IPS-20b (cell line): ENCODE results near the gene DAB2.

Experiments used
- H3K27ac ChIP-seq: one replicate; pipeline ENCODE4 v1.5.1; 2013; ENCODE audit warnings: low read length
- H3K27me3 ChIP-seq: 2 replicates; pipeline ENCODE4 v1.6.1; 2013; ENCODE audit warnings: mild to moderate bottlenecking, low read length, inconsistent platforms; ENCODE audit not compliant: insufficient read depth
- H3K36me3 ChIP-seq: 2 replicates; pipeline ENCODE4 v1.6.1; 2013; ENCODE audit warnings: low read depth, mild to moderate bottlenecking, inconsistent platforms, low read length, moderate library complexity; ENCODE audit not compliant: insufficient read depth
- H3K4me1 ChIP-seq: 2 replicates; pipeline ENCODE4 v1.6.1; 2013; ENCODE audit warnings: mild to moderate bottlenecking, control low read depth, inconsistent platforms, low read length, moderate library complexity; ENCODE audit not compliant: insufficient read depth
- H3K4me3 ChIP-seq: 2 replicates; pipeline ENCODE4 v1.5.1; 2013; ENCODE audit warnings: mild to moderate bottlenecking, low read length, inconsistent platforms
- H3K9ac ChIP-seq: 2 replicates; pipeline ENCODE4 v1.6.1; 2013; ENCODE audit warnings: low read depth, mild to moderate bottlenecking, inconsistent platforms, low read length, moderate library complexity
- H3K9me3 ChIP-seq: 2 replicates; pipeline ENCODE4 v1.6.1; 2013; ENCODE audit warnings: mild to moderate bottlenecking, low read depth, low read length, inconsistent platforms; ENCODE audit not compliant: insufficient read depth

Gene DAB2

DNA sequence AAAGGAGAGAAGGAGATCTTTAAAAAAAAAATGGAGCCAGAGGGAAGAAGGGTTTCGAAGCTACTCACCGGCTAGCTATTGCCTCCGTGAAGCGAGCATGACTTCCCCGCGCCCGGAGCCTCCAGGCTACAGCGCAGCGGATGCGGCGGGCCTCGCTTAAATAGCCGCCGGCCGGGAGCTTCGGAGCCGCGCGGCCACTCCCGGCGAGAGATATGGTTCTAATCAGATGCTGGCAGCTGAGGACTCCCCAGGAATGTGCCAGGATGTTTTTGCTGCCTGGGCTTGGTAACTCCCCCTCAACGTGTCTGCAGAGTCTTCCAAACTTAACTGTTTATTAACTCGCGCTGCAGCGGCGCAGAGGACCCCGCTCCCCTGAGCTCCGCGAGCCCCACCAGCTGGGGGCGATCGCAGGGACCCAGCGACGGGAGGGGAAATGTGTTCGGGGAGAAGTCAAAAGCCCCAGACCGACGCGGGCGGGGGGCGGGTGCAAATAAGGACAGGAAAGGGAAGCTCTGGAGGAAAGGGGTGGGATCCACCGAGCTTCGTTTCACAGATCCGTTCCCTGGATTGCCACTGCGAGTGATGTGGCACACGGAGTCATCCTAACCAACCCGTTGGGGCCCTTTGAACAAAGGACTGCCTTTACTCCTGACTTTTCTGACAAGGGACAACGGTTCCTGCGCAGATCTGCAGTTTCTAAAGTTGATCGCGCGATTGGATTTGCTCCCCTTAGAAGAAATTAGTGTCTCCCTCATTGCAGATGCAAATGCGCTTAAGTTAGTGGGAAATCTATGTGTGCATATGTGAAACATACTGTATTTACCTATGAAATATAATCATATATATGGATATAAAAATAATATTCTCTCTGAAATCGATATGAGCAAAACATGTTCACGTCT is at the start of gene DAB2:
TSS of gene DAB2 (minus strand) at position 245 of the 902 bp plus-strand sequence. CDS start 30,660 bp downstream, outside the sequence.
- Histone ChIP-seq H3K4me3 (peak within 1 kb of the TSS; percentile 87), H3K4me1 (peaks cover 37% of the 10 kb centered on the region), H3K36me3 (no peaks in the 10 kb centered on the region), H3K27me3 (peaks cover 34% of the 10 kb centered on the region), H3K9ac (peak within 1 kb of the TSS; percentile 74; the same call in 1 of the 2 replicates), H3K27ac (no peak within 1 kb of the TSS), H3K9me3 (no peaks in the 10 kb centered on the region)

DNA sequence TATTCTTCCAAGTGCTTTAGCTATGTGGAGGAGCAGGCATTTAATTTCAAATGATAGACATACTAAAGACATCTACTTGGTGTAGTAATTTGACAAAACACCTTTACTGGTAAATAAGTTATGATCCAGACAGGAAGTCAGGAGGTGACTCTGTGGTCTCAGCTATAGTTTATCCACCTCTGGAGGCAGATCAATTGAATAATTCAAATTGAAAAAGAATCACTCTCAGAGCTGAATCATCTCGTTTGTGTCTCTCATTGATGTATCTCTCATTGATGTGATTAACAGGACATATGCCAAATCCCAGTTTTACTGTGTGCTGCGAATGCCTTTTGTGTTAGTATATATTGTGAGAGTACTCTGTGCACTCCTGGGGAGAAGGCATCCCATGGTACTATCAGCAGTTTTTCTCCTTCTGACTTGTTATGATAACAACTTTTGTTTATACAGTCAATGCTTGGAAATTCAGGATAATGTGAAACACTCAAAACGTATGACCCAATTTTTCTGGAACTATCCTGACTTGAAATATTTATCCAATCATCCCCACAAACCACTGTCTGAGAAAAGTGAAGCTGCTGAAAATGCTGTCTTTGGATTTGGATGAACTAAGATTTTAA is 48.5 kb upstream of the DAB2 start:
- no peaks in the 10 kb centered on the region for H3K27me3 ChIP-seq
- no peak overlapping the region for H3K9ac ChIP-seq
- no peaks in the 10 kb centered on the region; the same call in 1 of the 2 replicates for H3K4me1 ChIP-seq
- H3K27ac ChIP-seq, result no peak overlapping the region
- H3K9me3 ChIP-seq, result no peaks in the 10 kb centered on the region
- H3K36me3 ChIP-seq, result no peaks in the 10 kb centered on the region
- H3K4me3 ChIP-seq, result no peak overlapping the region

GRCh38 chr5:39471836-39472508 is 47.2 kb upstream of the DAB2 start:
- no peak overlapping the region for H3K9ac ChIP-seq
- no peak overlapping the region for H3K4me3 ChIP-seq
- no peaks in the 10 kb centered on the region for H3K36me3 ChIP-seq
- no peak overlapping the region for H3K27ac ChIP-seq
- H3K27me3 ChIP-seq, result no peaks in the 10 kb centered on the region
- no peaks in the 10 kb centered on the region; the same call in 1 of the 2 replicates for H3K4me1 ChIP-seq
- H3K9me3 ChIP-seq, result no peaks in the 10 kb centered on the region

GRCh38 chr5:39470811-39471210 is 46.0 kb upstream of the DAB2 start:
- Histone ChIP-seq H3K36me3 (no peaks in the 10 kb centered on the region), H3K27me3 (no peaks in the 10 kb centered on the region), H3K9me3 (no peaks in the 10 kb centered on the region), H3K27ac (no peak overlapping the region), H3K9ac (no peak overlapping the region), H3K4me3 (no peak overlapping the region), H3K4me1 (no peaks in the 10 kb centered on the region)

- no peaks in the 10 kb centered on the region for H3K27me3 ChIP-seq
- no peak overlapping the region for H3K4me3 ChIP-seq
- H3K9me3 ChIP-seq, result no peaks in the 10 kb centered on the region
- H3K9ac ChIP-seq, result no peak overlapping the region
- no peak overlapping the region for H3K27ac ChIP-seq
- H3K4me1 ChIP-seq, result no peaks in the 10 kb centered on the region
- H3K36me3 ChIP-seq, result no peaks in the 10 kb centered on the region
Observed at GRCh38 chr5:39469777-39470415, 45.1 kb upstream of the DAB2 start.

- Histone ChIP-seq H3K36me3 (no peaks in the 10 kb centered on the region), H3K9ac (no peak overlapping the region), H3K27me3 (no peaks in the 10 kb centered on the region), H3K4me1 (no peaks in the 10 kb centered on the region), H3K4me3 (no peak overlapping the region), H3K9me3 (no peaks in the 10 kb centered on the region), H3K27ac (no peak overlapping the region)
Observed at GRCh38 chr5:39469176-39469575, 44.4 kb upstream of the DAB2 start.

- H3K9ac ChIP-seq, result no peak overlapping the region
- no peaks in the 10 kb centered on the region for H3K9me3 ChIP-seq
- H3K27ac ChIP-seq, result no peak overlapping the region
- peaks cover 4% of the 10 kb centered on the region; the same call in 1 of the 2 replicates for H3K27me3 ChIP-seq
- H3K4me1 ChIP-seq, result no peaks in the 10 kb centered on the region
- H3K36me3 ChIP-seq, result no peaks in the 10 kb centered on the region
- H3K4me3 ChIP-seq, result no peak overlapping the region
Observed at GRCh38 chr5:39466846-39467245, 42.1 kb upstream of the DAB2 start.

- Histone ChIP-seq H3K4me1 (no peaks in the 10 kb centered on the region), H3K27me3 (peaks cover 4% of the 10 kb centered on the region; the same call in 1 of the 2 replicates), H3K9ac (no peak overlapping the region), H3K27ac (no peak overlapping the region), H3K4me3 (no peak overlapping the region), H3K36me3 (no peaks in the 10 kb centered on the region), H3K9me3 (no peaks in the 10 kb centered on the region)
Observed at GRCh38 chr5:39465843-39466242, 41.1 kb upstream of the DAB2 start.

- no peaks in the 10 kb centered on the region for H3K4me1 ChIP-seq
- no peak overlapping the region for H3K9ac ChIP-seq
- H3K4me3 ChIP-seq, result no peak overlapping the region
- H3K27ac ChIP-seq, result no peak overlapping the region
- H3K27me3 ChIP-seq, result peaks cover 4% of the 10 kb centered on the region; the same call in 1 of the 2 replicates
- H3K36me3 ChIP-seq, result no peaks in the 10 kb centered on the region
- H3K9me3 ChIP-seq, result no peaks in the 10 kb centered on the region
Observed at GRCh38 chr5:39465097-39465496, 40.3 kb upstream of the DAB2 start.

DNA sequence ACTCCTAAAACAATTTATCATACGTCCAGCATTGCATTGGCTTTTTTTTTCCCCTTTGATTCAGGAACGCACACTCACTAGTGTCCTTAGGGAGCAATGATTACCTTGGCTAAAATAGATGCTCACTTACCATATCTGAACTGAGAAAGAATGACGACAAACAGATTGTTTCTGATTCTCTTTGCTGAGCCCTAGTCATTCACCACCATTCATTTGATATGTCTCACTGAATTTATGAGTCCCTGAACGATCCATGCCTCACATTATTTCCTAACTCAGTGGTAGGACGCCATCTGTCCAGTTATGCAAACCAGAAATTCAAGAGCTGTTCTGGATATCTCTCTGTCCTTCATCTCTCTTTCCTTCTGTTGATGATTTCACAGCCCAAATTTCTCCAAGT is 39.3 kb upstream of the DAB2 start:
- Histone ChIP-seq H3K9me3 (no peaks in the 10 kb centered on the region), H3K27ac (no peak overlapping the region), H3K9ac (no peak overlapping the region), H3K27me3 (peaks cover 4% of the 10 kb centered on the region; the same call in 1 of the 2 replicates), H3K4me1 (no peaks in the 10 kb centered on the region), H3K4me3 (no peak overlapping the region), H3K36me3 (no peaks in the 10 kb centered on the region)

- Histone ChIP-seq H3K9ac (no peak overlapping the region), H3K4me3 (no peak overlapping the region), H3K27ac (no peak overlapping the region), H3K4me1 (no peaks in the 10 kb centered on the region), H3K9me3 (no peaks in the 10 kb centered on the region), H3K27me3 (peaks cover 4% of the 10 kb centered on the region; the same call in 1 of the 2 replicates), H3K36me3 (no peaks in the 10 kb centered on the region)
Observed at GRCh38 chr5:39462211-39462610, 37.4 kb upstream of the DAB2 start.
